Measurements from ENCODE around the gene SRRM2. TPM values are rescaled to one million over a fixed set of nuclear protein-coding genes. Genes with fewer than 3 reads are reported as not detected.

SRRM2 gene
- total and polyA plus RNA-seq, 8 donors: 142 to 2,165 (median 655) TPM

- no peak overlapping the region for H3K4me3 ChIP-seq
- peaks cover 0 to 11% (median 8%) of the 10 kb centered on the region in 3 donors for H3K27me3 ChIP-seq
- DNase-seq: no peak
- H3K4me1 ChIP-seq: peaks cover 14 to 28% (median 24%) of the 10 kb centered on the region in 4 donors
- intact Hi-C loops (cut with DNase I; ENCODE audit: low total_unique reads): no loop called here
- no peaks in the 10 kb centered on the region for H3K36me3 ChIP-seq
- no peaks in the 10 kb centered on the region for H3K9me3 ChIP-seq
- H3K27ac ChIP-seq: no peak overlapping the region
- WGBS, 5 donors: 76 to 84% (median 82%) methylated on average over 7 of the region's 7 CpGs
- TF ChIP-seq EP300 (IDR thresholded peaks at IDR 0.05): no peak
- no peak for TF ChIP-seq CTCF (IDR thresholded peaks at IDR 0.05)
- TF ChIP-seq POLR2A (IDR thresholded peaks at IDR 0.05): no peak
- no peak for TF ChIP-seq POLR2AphosphoS5 (IDR thresholded peaks at IDR 0.05)
These were observed 28.3 kb upstream of the SRRM2 start for GRCh38 chr16:2724088-2724676.

GRCh38 chr16:2724816-2725348, 27.6 kb upstream of the SRRM2 start:
- Histone ChIP-seq H3K36me3 (no peaks in the 10 kb centered on the region), H3K27me3 (peaks cover 0 to 11% (median 8%) of the 10 kb centered on the region in 3 donors), H3K27ac (no peak overlapping the region), H3K4me3 (no peak overlapping the region), H3K4me1 (peaks cover 7 to 21% (median 17%) of the 10 kb centered on the region in 4 donors), H3K9me3 (no peaks in the 10 kb centered on the region)
- no peak for TF ChIP-seq EP300 (IDR thresholded peaks at IDR 0.05)
- no peak for TF ChIP-seq CTCF (IDR thresholded peaks at IDR 0.05)
- TF ChIP-seq POLR2A (IDR thresholded peaks at IDR 0.05): no peak
- no peak for TF ChIP-seq POLR2AphosphoS5 (IDR thresholded peaks at IDR 0.05)
- intact Hi-C loops (cut with DNase I; ENCODE audit: low total_unique reads): no loop called here
- WGBS, 5 donors: 55 to 72% (median 66%) methylated on average over 9 to 16 of the region's 16 CpGs
- no peak for DNase-seq

- no peak overlapping the region for H3K27ac ChIP-seq
- intact Hi-C loops (cut with DNase I; ENCODE audit: low total_unique reads): no loop called here
These were observed 25.5 kb upstream of the SRRM2 start for GRCh38 chr16:2726923-2727322.

GRCh38 chr16:2728034-2728433, 24.4 kb upstream of the SRRM2 start:
- no peaks in the 10 kb centered on the region for H3K9me3 ChIP-seq
- DNase-seq: no peak
- TF ChIP-seq EP300 (IDR thresholded peaks at IDR 0.05): no peak
- no peaks in the 10 kb centered on the region for H3K36me3 ChIP-seq
- no peak overlapping the region for H3K27ac ChIP-seq
- no peak overlapping the region for H3K4me3 ChIP-seq
- intact Hi-C loops (cut with DNase I; ENCODE audit: low total_unique reads): no loop called here
- 82 to 89% (median 83%) methylated on average over 7 of the region's 7 CpGs for WGBS, 5 donors
- H3K4me1 ChIP-seq: no peaks in the 10 kb centered on the region
- peaks cover 0 to 11% (median 8%) of the 10 kb centered on the region in 3 donors for H3K27me3 ChIP-seq

More at GRCh38 chr16:2726923-2727322, 25.5 kb upstream of the SRRM2 start:
- 75 to 85% (median 82%) methylated on average over 5 of the region's 5 CpGs for WGBS, 5 donors
- peaks cover 0 to 11% (median 8%) of the 10 kb centered on the region in 3 donors for H3K27me3 ChIP-seq
- no peak for TF ChIP-seq CTCF (IDR thresholded peaks at IDR 0.05)
- TF ChIP-seq EP300 (IDR thresholded peaks at IDR 0.05): no peak
- no peak for TF ChIP-seq POLR2A (IDR thresholded peaks at IDR 0.05)
- TF ChIP-seq POLR2AphosphoS5 (IDR thresholded peaks at IDR 0.05): no peak
- no peak for DNase-seq
- no peaks in the 10 kb centered on the region for H3K9me3 ChIP-seq
- H3K36me3 ChIP-seq: no peaks in the 10 kb centered on the region
- peaks cover 0 to 2% (median under 1%) of the 10 kb centered on the region in 4 donors for H3K4me1 ChIP-seq
- no peak overlapping the region for H3K4me3 ChIP-seq

All from stomach (tissue), 9 donors.